ENCODE data around the gene PTCH1. TPM values are rescaled to one million over a fixed set of nuclear protein-coding genes. Genes with fewer than 3 reads are reported as not detected.

PTCH1 gene
- polyA plus RNA-seq, 3 donors = 2.7 to 5.4 (median 4.0) TPM

GRCh38 chr9:95484225-95484624, 32.5 kb downstream of the PTCH1 start:
- no peak overlapping the region for H3K27ac ChIP-seq (ENCODE audit: low read depth, low read length)
- WGBS, 3 donors = 26 to 78% (median 69%) methylated on average over 3 of the region's 3 CpGs

- no peak overlapping the region for H3K27ac ChIP-seq (ENCODE audit: low read depth, low read length)
- 92 to 95% (median 94%) methylated on average over 6 of the region's 6 CpGs for WGBS, 3 donors
Observed at GRCh38 chr9:95483431-95483830, 33.3 kb downstream of the PTCH1 start.

- H3K27ac ChIP-seq (ENCODE audit: low read depth, low read length) = no peak overlapping the region
- WGBS, 3 donors = 93 to 98% (median 97%) methylated on average over 3 of the region's 3 CpGs
Observed at GRCh38 chr9:95482621-95483020, 34.1 kb downstream of the PTCH1 start.

GRCh38 chr9:95481000-95481399, 35.8 kb downstream of the PTCH1 start:
- no peak overlapping the region for H3K27ac ChIP-seq (ENCODE audit: low read depth, low read length)
- WGBS, 3 donors = 91 to 96% (median 93%) methylated on average over 2 of the region's 2 CpGs

GRCh38 chr9:95480346-95480745, 36.4 kb downstream of the PTCH1 start:
- WGBS, 3 donors = 89 to 94% (median 94%) methylated on average over 12 of the region's 12 CpGs
- no peak overlapping the region for H3K27ac ChIP-seq (ENCODE audit: low read depth, low read length)

- 86 to 93% (median 93%) methylated on average over 9 of the region's 9 CpGs for WGBS, 3 donors
- H3K27ac ChIP-seq (ENCODE audit: low read depth, low read length) = no peak overlapping the region
Observed at GRCh38 chr9:95479330-95479729, 37.4 kb downstream of the PTCH1 start.

- H3K27ac ChIP-seq (ENCODE audit: low read depth, low read length) = no peak overlapping the region
- 81 to 90% (median 88%) methylated on average over 5 of the region's 5 CpGs for WGBS, 3 donors
Observed at GRCh38 chr9:95478335-95478734, 38.4 kb downstream of the PTCH1 start.

- 92 to 93% (median 92%) methylated on average over 15 of the region's 15 CpGs for WGBS, 3 donors
- H3K27ac ChIP-seq (ENCODE audit: low read depth, low read length) = no peak overlapping the region
Observed at GRCh38 chr9:95477885-95478284, 38.9 kb downstream of the PTCH1 start.

GRCh38 chr9:95477441-95477840, 39.3 kb downstream of the PTCH1 start:
- WGBS, 3 donors = 69 to 97% (median 95%) methylated on average over 11 of the region's 11 CpGs
- H3K27ac ChIP-seq (ENCODE audit: low read depth, low read length) = no peak overlapping the region

- WGBS, 3 donors = 94 to 99% (median 97%) methylated on average over 19 of the region's 19 CpGs
- H3K27ac ChIP-seq (ENCODE audit: low read depth, low read length) = no peak overlapping the region
Observed at GRCh38 chr9:95468791-95469190, 48.0 kb downstream of the PTCH1 start.

- WGBS, 3 donors = 61 to 84% (median 82%) methylated on average over 4 of the region's 4 CpGs
- no peak overlapping the region for H3K27ac ChIP-seq (ENCODE audit: low read depth, low read length)
Observed at GRCh38 chr9:95465115-95465514, 51.7 kb downstream of the PTCH1 start.

GRCh38 chr9:95463148-95464060, 53.4 kb downstream of the PTCH1 start:
- no peak overlapping the region for H3K27ac ChIP-seq (ENCODE audit: low read depth, low read length)
- 61 to 83% (median 61%) methylated on average over 21 of the region's 21 CpGs for WGBS, 3 donors

GRCh38 chr9:95462249-95463147, 54.3 kb downstream of the PTCH1 start:
- 7 to 51% (median 12%) methylated on average over 28 to 30 of the region's 30 CpGs for WGBS, 3 donors

GRCh38 chr9:95461448-95462248, 55.1 kb downstream of the PTCH1 start:
- WGBS, 3 donors = 84 to 92% (median 88%) methylated on average over 17 of the region's 17 CpGs
- H3K27ac ChIP-seq (ENCODE audit: low read depth, low read length) = no peak overlapping the region

More at GRCh38 chr9:95462249-95463147, 54.3 kb downstream of the PTCH1 start:
- no peak overlapping the region for H3K27ac ChIP-seq (ENCODE audit: low read depth, low read length)

- WGBS, 3 donors = 90 to 92% (median 90%) methylated on average over 13 of the region's 13 CpGs
- H3K27ac ChIP-seq (ENCODE audit: low read depth, low read length) = no peak overlapping the region
Observed at GRCh38 chr9:95460518-95461164, 56.1 kb downstream of the PTCH1 start.

GRCh38 chr9:95459851-95460517, 56.8 kb downstream of the PTCH1 start:
- 86 to 92% (median 90%) methylated on average over 19 of the region's 19 CpGs for WGBS, 3 donors
- H3K27ac ChIP-seq (ENCODE audit: low read depth, low read length) = no peak overlapping the region

GRCh38 chr9:95459178-95459577, 57.6 kb downstream of the PTCH1 start:
- H3K27ac ChIP-seq (ENCODE audit: low read depth, low read length) = no peak overlapping the region
- WGBS, 3 donors = 84 to 87% (median 84%) methylated on average over 13 of the region's 13 CpGs
